ENCODE measurements around the gene RILP. TPM values are rescaled to one million over a fixed set of nuclear protein-coding genes. Genes with fewer than 3 reads are reported as not detected.

Gene RILP
- total and polyA plus RNA-seq, 2 donors (not counting 1 experiment from before 2014, with no cell fraction given): 7.4 to 12.4 TPM

DNA sequence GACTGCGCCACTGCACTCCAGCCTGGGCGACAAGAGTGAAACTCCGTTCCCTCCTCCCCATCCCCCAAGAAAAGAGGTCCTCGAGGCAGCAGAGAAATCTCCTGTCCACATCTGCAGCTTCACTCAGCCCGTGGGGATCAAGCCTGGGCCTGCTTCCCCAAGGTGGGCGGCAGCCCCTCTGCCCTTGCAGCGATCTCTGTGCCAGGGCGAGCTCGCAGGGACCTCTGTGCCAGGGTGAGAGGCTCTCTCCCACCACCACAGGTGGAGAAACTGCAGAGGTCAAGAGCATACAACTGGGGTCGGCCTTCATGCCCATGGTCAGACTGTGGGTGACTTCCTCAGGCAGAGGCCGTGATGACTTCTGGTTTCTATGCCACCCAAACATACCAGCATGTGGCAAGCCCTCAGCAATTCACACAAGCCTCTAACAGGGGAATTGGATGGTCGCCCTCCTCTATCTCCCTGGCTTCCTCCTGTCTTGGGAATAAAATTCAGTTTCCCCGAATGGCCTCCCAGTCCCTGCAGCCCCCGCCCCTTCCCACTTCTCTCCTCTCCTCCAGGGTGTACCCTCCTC, 26.5 kb downstream of the RILP start:
- no peak overlapping the region for H3K9ac ChIP-seq (ENCODE audit: insufficient read depth, low read length)
- peaks cover 6% of the 10 kb centered on the region for H3K27me3 ChIP-seq (ENCODE audit: control insufficient read depth, insufficient read depth, low read length)
- H3K9me3 ChIP-seq (ENCODE audit: control insufficient read depth, insufficient read depth, low read depth, low read length): no peaks in the 10 kb centered on the region
- TF ChIP-seq EZH2 (IDR thresholded peaks at IDR 0.05; ENCODE audit: low read length, missing control alignments): no peak
- TF ChIP-seq, protein P1, sequence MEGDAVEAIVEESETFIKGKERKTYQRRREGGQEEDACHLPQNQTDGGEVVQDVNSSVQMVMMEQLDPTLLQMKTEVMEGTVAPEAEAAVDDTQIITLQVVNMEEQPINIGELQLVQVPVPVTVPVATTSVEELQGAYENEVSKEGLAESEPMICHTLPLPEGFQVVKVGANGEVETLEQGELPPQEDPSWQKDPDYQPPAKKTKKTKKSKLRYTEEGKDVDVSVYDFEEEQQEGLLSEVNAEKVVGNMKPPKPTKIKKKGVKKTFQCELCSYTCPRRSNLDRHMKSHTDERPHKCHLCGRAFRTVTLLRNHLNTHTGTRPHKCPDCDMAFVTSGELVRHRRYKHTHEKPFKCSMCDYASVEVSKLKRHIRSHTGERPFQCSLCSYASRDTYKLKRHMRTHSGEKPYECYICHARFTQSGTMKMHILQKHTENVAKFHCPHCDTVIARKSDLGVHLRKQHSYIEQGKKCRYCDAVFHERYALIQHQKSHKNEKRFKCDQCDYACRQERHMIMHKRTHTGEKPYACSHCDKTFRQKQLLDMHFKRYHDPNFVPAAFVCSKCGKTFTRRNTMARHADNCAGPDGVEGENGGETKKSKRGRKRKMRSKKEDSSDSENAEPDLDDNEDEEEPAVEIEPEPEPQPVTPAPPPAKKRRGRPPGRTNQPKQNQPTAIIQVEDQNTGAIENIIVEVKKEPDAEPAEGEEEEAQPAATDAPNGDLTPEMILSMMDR (conservative IDR thresholded peaks at IDR 0.05 in 1 of 2, IDR thresholded peaks at IDR 0.05 in 1 of 2; ENCODE audit: low read depth in 1 of 2, low read length in 2 of 2): no peak
- no peaks in the 10 kb centered on the region for H3K79me2 ChIP-seq (ENCODE audit: control insufficient read depth, insufficient read depth, low read length)
- H3K4me1 ChIP-seq (ENCODE audit: control insufficient read depth, extremely low read depth, insufficient read depth, low read length): peaks cover 2% of the 10 kb centered on the region
- no peaks in the 10 kb centered on the region for H4K20me1 ChIP-seq (ENCODE audit: control insufficient read depth, extremely low read depth, insufficient read depth, low read length)
- no peak overlapping the region for H3K4me3 ChIP-seq (replicated peaks in 1 of 4; ENCODE audit: control extremely low read depth in 1 of 4, insufficient read depth in 1 of 4, low read depth in 3 of 4, low read length in 4 of 4)
- DNase-seq (ENCODE audit: low read depth in 2 of 2): no peak
- no peak overlapping the region for H3K27ac ChIP-seq (ENCODE audit: insufficient read depth, low read length)
- H3K4me2 ChIP-seq (ENCODE audit: extremely low read depth, insufficient read depth, low read length): no peak overlapping the region
- no peaks in the 10 kb centered on the region for H3K36me3 ChIP-seq (ENCODE audit: control insufficient read depth, insufficient read depth, low read length)
- H2AFZ ChIP-seq (ENCODE audit: low read length): no peak overlapping the region

DNA sequence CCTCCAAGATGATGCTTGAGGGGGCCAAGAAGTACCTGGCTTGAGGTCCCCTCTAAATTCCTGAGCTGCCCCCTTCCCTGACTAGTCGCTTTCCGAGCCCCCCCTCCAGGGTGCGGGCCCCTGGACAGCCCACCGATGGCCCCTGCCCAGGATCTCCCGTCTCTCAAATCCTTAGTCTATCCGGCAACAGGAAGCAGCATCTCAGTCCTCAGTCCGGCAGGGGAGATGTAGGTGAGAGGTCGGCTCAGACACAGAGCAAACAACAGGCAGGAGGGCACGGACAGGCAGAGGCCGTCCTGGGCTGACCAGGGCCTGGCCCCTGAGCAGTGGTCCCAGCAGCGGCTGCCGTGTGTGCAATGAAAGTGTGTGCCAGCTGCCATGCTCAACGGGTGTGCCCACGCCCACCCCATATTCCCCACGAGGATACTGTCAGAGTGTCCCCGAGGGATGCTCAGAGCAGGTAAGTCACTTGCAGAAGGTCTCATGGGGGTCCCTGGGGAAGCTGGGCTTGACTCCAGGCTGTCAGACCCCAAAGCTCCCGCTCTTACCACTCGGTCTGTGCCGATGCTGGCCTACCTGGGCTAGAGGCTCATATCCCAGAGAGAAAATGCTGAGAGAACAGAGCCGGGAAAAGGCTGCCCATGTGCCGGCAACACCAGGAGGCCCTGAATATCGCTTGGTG, 28.3 kb downstream of the RILP start:
- Histone ChIP-seq H3K79me2 (ENCODE audit: control insufficient read depth, insufficient read depth, low read length) (no peaks in the 10 kb centered on the region), H4K20me1 (ENCODE audit: control insufficient read depth, extremely low read depth, insufficient read depth, low read length) (no peaks in the 10 kb centered on the region), H3K4me3 (replicated peaks in 1 of 4; ENCODE audit: control extremely low read depth in 1 of 4, insufficient read depth in 1 of 4, low read depth in 3 of 4, low read length in 4 of 4) (no peak overlapping the region), H3K36me3 (ENCODE audit: control insufficient read depth, insufficient read depth, low read length) (no peaks in the 10 kb centered on the region), H3K4me2 (ENCODE audit: extremely low read depth, insufficient read depth, low read length) (no peak overlapping the region), H3K9ac (ENCODE audit: insufficient read depth, low read length) (no peak overlapping the region), H3K27ac (ENCODE audit: insufficient read depth, low read length) (no peak overlapping the region), H3K4me1 (ENCODE audit: control insufficient read depth, extremely low read depth, insufficient read depth, low read length) (no peaks in the 10 kb centered on the region), H3K9me3 (ENCODE audit: control insufficient read depth, insufficient read depth, low read depth, low read length) (no peaks in the 10 kb centered on the region), H2AFZ (ENCODE audit: low read length) (no peak overlapping the region), H3K27me3 (ENCODE audit: control insufficient read depth, insufficient read depth, low read length) (no peaks in the 10 kb centered on the region)
- TF ChIP-seq, protein P1 (conservative IDR thresholded peaks at IDR 0.05 in 1 of 2, IDR thresholded peaks at IDR 0.05 in 1 of 2; ENCODE audit: low read depth in 1 of 2, low read length in 2 of 2): no peak
- TF ChIP-seq EZH2 (IDR thresholded peaks at IDR 0.05; ENCODE audit: low read length, missing control alignments): no peak
- DNase-seq (ENCODE audit: low read depth in 2 of 2): no peak

DNA sequence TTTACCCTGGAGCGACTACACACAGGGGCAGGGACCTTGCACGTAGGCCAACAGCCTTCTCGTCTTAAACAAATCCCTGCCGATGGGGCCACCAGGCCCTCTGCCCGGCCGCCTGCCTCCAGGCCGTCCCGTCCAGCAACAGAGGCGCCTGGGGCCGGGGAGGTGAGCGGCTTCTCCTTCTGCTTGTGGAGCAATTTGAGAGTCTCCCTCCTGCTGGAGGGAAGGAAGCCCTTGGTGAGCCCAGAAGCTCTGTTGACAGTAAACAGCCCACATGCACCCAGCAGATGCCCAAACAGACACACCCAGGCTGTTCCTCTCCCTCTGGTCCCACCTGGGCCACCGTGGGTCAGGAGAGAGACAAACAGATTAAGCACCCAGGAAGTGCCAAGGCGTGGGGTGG, 29.2 kb downstream of the RILP start:
- Histone ChIP-seq H3K4me2 (ENCODE audit: extremely low read depth, insufficient read depth, low read length) (no peak overlapping the region), H3K9me3 (ENCODE audit: control insufficient read depth, insufficient read depth, low read depth, low read length) (no peaks in the 10 kb centered on the region), H3K4me3 (replicated peaks in 1 of 4; ENCODE audit: control extremely low read depth in 1 of 4, insufficient read depth in 1 of 4, low read depth in 3 of 4, low read length in 4 of 4) (no peak overlapping the region), H3K27me3 (ENCODE audit: control insufficient read depth, insufficient read depth, low read length) (no peaks in the 10 kb centered on the region), H3K36me3 (ENCODE audit: control insufficient read depth, insufficient read depth, low read length) (no peaks in the 10 kb centered on the region), H4K20me1 (ENCODE audit: control insufficient read depth, extremely low read depth, insufficient read depth, low read length) (no peaks in the 10 kb centered on the region), H3K9ac (ENCODE audit: insufficient read depth, low read length) (no peak overlapping the region), H3K79me2 (ENCODE audit: control insufficient read depth, insufficient read depth, low read length) (no peaks in the 10 kb centered on the region), H2AFZ (ENCODE audit: low read length) (no peak overlapping the region), H3K4me1 (ENCODE audit: control insufficient read depth, extremely low read depth, insufficient read depth, low read length) (no peaks in the 10 kb centered on the region), H3K27ac (ENCODE audit: insufficient read depth, low read length) (no peak overlapping the region)
- TF ChIP-seq, protein P1 (conservative IDR thresholded peaks at IDR 0.05 in 1 of 2, IDR thresholded peaks at IDR 0.05 in 1 of 2; ENCODE audit: low read depth in 1 of 2, low read length in 2 of 2): no peak
- TF ChIP-seq EZH2 (IDR thresholded peaks at IDR 0.05; ENCODE audit: low read length, missing control alignments): no peak
- DNase-seq (ENCODE audit: low read depth in 2 of 2): no peak
